ENCODE data around the gene SCCPDH.

SCCPDH gene

DNA sequence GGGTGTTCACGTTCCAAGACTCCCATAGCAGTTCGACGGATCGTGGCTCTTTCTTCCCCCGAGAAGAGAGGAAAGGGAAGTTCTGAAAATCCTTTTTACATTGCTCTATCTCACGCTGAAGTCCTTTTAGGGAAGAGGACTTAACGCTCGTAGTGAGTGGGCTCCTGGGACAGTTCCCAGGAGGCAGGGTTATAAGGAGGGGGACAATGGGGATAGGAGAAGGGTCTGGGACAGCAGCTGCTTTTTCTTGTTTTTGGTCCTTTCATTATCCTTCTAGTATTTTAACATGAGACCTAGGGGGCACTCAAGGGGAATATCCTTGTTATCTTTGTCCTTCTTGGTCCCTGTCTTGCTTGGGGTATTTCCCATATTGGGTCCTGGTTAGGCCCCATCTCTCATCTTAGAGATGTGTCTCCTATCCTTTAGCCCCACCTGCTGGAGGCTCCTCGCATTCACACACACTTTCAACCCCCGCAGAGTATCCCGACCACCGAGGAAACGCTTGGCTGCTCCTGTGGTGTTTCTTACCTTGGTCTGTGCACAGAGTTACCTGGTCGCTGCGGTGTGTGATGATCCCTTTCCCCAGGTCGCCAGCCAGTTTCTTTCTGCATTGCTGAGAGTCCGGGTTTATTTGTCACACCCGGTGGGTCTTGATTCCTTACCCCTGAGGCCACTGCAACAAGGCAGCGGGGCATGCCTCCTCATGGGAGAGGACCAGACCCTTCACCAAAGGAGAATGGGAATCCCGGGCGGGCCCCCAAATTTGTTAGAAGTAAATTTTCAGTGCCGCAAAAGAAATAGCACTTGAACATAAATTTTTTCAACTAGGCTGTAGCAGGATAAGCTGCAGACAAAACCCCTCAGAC lies 29.7 kb downstream of the SCCPDH start:
- FAIRE-seq: peak; percentile 67

DNA sequence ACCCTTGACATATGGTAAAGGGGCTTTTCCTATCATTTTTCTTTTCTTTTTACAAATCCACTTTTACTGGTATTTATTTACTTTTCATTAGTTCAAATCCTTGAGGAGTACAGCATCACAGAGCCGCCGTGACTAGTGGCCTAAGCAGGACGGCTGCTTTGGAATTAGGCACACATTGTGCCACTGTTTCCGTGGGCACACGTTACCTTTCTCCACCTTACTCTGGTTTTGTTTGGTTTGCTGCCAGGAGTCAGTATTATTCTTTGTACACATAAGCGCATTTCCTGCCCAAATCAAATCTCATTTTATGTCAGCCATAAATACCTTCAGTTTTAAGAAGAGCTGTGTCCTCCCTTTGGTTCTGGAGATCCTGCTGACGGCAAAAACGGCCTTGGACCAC lies 31.2 kb downstream of the SCCPDH start:
- no peak for FAIRE-seq

DNA sequence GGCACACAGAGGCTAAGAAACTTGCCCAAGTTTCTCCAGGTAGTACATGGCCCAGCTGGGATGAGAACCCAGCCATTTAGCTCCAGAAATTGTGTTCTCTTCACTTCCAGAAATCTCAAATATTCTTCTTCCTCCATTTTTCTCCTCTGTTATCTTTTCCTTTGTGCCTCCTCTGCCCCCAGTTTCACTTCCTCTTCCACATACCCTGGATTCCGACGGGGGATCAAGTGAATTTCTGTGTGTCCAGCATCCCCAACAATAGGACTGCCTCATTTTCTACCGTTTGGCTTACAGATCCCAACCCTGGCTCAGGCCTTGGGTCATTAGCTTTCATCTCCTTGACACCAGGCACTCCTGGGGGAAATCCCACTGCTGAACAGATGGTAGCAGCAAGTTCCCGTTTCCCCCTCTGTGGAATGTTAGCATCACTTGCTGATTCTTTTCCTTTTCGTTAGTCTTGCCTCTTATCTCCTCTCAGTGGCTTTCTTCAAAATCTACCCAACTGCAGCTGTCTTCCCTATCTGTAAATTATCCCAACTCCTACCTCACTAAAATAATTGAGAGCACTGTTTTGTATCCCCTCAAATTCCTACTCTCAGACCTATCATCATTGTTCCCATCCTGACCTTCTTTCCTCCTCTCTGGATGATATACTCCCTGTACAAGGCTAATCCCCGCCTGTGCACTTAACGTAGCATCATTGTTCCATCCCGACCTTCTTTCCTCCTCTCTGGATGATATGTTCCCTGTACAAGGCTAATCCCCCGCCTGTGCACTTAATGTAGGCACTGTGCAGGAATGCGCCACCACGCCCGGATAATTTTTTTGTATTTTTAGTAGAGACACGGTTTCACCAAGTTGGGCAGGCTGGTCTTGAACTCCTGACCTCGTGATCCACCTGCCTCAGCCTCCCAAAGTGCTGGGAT lies 36.5 kb downstream of the SCCPDH start:
- no peak for FAIRE-seq

DNA sequence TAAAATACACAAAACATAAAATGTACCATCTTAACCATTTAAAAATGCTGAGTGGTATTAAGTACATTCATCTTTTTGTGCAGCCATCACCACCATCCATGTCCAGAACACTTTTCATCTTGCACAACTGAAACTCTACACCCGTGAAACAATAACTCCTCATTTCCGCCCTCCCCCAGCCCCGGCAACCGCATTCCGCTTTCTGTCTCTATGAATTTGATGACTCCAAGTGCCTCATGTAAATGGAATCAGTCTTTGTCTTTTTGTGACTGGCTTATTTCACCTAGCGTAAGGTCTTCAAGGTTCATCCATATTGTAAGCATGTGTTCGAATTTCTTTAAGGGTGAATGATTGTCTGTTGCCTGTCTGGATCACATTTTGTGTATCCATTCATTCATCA lies 37.2 kb downstream of the SCCPDH start:
- FAIRE-seq: no peak

DNA sequence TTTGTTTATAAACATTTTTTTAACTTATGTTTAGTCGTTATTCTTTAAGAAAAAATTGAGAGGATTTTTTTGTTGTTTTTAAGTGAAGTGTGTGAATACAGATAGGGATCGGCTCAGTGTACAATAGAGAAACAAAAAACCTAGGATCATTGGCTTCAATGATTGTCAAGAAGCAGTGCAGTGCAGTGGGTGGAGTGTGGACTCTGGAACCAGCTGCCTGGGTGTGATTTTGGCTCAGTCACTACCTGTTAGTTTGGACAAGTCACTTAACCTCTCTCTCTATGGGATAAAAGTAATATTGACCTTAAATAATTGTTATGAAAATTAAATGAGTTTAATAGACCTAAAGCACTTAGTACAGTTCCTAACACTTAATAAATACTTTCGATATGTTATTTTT lies 41.3 kb downstream of the SCCPDH start:
- no peak for FAIRE-seq

DNA sequence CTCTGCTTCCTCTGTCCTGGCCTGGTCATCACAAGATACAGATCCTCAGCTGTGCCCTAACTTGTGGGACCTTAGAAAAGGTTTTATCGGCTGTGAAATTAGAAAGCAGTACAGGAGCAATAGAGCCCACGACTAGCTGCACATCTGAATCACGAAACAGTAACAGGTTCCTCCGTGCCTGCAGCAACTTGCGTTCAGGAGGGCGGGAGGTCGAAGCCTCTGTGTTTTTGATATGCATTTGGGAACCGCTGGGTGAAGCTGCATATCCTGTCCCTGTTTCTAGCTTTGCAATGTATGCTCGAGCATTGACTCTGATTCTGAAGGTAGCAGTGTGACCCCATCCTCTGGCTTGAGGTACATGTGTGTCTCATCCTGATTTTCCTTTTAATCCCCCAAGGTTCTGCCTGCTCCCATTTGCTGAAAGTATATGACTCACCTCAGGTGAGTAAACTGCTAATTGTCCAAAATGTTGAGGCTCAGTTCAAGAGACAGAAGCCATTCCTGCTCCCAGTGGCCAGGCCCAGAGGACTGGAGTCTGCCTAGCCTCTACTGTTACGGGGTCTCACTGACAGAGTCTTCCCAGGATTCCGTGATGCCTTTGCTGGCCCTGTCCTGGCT lies 44.3 kb downstream of the SCCPDH start:
- FAIRE-seq: no peak

DNA sequence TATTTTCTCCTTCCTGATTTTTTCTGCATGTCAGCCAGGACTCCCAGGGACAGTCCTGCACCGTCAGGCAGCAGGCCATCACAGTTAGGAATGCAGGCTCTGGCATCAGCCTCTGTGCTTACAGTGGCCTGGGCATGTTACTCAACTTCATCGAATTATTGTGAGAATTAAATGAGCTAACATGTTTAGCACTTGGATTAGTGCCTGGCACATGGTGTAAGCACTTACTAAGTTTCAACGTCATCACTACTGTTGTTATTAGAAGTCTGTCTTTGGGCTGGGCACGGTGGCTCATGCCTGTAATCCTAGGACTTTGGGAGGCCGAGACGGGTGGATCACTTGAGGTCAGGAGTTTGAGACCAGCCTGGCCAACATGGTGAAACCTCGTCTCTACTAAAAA lies 45.1 kb downstream of the SCCPDH start:
- no peak for FAIRE-seq

DNA sequence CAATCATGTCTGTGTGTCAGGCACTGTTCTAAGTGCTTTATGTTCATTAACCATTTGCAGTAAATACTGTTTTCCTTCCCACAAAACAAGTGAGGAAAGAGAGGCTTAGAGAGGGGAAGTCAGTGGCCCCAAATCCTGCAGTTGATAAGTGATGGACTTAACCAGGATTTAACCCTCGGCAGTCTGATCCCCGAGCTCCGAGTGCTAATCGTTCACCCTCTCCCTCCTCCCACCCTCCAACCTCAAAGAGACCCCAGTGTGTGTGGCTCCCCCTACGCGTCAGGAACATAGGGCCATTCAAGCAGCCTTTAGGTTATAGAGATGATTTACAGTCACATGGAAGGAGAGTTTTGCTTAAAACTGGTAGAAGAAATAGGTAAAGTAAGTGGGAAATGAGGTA lies 47.2 kb downstream of the SCCPDH start:
- no peak for FAIRE-seq

DNA sequence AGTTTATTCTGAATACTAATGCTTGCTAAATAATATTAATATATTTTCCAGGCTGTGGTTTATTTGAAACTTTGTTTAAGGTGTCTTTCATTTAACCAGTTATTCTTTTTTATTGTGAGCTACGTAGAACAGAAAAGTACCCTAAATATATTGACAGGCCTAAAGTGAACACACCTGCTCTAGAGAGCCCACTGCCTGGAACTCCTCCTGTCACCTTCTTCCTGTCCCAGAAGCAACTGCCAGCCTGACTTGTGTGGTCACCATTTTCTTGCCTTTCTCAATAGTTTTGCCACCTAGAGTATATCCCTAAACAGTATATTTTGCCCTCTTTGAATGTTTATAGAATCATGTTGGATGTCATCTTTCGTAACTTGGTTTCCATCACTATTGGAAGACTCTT lies 48.5 kb downstream of the SCCPDH start:
- FAIRE-seq: no peak

DNA sequence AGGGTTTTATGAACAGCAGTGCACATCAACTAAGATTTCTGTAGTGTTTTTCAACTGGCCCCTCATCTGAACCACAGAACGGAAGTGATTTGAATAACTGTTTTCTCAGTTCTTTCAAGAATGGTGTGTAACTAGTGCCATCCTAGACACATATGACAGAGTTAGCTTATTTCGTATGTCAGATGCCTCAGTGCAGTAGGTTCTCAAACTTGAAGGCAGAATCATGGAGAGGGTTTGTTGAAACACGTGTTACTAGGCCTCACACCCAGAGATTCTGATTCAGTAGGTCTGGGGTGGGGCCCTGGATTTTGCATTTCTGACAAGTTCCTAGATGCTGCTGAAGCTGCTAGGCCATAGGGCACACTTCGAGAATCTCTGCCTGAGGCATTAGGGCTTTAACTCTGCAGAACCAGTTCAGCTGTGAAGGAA lies 49.0 kb downstream of the SCCPDH start:
- FAIRE-seq: no peak

DNA sequence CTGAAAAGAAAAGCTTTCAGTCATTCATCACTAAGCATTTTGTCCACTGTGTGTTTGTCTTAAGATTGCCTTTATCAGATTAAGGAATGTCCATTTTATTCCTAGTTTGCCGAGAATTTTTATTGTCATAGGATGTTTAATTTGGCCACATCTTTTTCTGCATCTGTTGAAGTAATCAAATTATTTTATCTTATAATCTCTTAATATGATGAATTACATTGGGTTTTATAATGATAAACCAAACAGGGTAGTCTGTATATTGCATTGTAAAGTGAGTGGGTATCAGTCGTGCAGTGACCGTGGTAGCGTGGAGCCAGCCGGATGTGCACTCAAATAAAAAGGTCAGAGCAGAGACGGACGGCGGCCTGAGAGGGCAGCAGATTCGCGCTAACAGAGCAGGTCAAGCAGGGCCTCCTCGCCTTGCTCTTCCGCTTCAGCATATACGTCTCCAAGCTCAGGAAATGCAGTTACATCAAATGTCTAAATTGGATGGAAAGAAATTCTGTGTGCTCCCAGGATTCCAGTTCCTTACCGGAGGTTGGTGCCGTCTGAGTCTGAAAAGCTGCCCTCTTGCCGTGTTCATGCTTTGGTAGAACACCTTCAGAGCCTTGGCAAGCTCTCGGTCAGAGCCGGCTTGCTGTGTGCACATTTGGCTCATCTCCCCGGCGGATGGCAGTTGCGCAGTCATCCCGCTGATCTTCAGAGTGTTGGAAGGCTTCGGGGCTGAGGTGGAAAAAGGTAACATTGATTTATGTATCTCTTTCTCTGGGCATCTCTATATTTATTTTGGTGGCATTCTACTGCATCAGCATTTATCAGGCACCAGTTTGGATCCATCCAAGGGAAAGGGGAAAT lies 51.5 kb downstream of the SCCPDH start:
- no peak for FAIRE-seq

DNA sequence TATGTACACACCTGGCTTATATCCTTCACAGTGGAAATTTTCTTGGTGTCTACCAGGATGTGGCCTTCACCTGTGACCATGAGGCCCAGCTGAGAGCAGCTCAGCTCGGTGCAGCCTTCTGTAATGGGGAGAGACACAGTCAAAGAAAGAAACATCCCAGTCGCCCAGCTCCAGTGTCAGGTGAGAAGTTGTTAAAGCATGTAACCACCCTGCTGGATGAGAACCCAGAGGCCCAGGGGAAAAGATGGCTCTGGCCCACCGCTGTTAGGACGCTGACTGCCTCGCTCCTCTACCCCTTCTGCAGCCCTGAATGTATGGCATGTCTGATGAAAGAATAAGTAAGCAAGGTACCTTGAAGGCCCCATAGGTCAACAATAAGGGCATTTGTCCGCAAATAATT lies 52.7 kb downstream of the SCCPDH start:
- FAIRE-seq: no peak

DNA sequence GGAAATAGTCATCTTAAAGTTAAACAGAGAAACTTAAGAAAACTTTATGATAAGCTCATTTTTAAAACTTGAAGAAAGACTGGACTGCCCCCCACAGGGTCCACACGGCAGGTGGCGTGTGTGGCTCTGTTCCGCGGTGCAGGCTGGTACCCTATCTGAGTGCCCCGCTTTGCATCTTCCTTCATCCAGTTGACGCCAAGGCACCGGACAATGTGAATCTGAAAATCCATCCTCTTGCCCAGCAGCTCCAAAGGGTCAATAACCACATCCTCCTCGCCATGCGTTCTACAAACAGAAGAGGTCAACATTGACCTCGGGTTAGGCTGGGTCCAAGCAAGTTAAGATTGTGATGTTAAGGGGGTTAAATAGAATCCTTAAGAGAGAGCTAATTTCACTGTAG lies 54.5 kb downstream of the SCCPDH start:
- FAIRE-seq: no peak

DNA sequence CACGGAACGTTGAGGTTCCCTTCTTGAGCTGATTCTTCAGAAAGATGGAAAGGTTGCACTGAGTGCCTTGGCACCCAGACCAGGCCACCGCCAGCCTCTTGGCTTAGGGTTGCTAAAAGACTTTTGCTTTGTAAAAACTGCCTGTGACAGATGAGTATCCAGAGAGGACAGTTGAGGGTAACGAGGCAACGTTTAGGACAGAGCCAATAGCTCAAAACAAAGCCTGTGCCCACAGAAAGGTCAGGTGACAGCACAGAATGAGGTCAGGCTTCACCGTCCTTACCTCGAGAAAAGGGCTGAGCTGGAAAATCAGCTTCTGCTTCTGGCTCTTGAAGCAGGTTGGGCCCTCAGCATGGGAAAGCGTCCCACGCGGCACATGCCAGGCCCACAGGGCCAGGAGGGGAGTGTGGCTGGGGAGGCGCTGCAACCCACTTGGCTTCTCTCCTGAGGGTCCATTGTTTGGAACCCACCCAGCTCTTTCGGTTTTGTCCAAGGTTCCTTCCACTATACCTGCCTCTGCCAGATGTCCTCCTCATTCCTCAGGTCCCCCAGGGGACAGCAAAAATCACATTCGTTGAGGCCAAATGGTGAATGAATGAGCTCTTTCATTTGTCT lies 55.5 kb downstream of the SCCPDH start:
- FAIRE-seq: no peak

DNA sequence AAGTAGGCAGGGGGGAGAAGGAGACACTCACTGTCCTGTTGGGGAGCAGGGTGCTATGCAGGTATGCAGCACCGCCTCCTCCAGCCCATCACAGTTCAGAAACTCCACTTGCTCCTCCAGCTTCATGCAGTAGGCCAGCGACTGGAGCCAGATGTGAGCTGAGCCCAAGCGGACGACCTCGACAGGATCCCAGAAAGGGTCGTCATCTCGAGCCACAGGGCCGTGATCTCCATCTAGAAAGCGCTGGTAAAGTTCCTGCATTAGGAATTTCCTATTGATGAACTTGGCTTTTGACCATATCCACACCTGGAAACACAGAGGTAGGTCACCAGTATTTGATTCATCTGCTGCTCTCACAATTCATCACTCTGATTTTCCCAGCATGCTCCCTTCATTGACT lies 56.1 kb downstream of the SCCPDH start:
- no peak for FAIRE-seq

DNA sequence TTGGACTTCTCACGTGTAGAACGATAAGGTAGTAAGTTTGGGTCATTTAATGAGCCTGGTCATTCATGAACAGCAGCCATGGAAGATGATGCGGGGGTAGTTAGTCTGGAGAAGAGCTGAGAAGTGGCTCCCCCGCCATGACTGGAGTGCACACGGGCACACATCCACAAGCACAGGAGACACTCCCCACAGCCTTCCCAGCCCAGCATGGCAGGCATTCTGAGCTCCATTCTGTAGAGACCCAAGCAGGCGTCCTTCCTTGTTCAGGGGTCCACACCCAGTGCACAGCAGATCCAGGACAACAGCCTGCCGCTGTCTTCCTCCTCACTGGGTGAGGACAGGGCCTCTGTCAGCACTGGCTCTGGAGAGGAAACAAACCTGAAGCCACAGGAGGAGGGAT lies 57.0 kb downstream of the SCCPDH start:
- FAIRE-seq: no peak

DNA sequence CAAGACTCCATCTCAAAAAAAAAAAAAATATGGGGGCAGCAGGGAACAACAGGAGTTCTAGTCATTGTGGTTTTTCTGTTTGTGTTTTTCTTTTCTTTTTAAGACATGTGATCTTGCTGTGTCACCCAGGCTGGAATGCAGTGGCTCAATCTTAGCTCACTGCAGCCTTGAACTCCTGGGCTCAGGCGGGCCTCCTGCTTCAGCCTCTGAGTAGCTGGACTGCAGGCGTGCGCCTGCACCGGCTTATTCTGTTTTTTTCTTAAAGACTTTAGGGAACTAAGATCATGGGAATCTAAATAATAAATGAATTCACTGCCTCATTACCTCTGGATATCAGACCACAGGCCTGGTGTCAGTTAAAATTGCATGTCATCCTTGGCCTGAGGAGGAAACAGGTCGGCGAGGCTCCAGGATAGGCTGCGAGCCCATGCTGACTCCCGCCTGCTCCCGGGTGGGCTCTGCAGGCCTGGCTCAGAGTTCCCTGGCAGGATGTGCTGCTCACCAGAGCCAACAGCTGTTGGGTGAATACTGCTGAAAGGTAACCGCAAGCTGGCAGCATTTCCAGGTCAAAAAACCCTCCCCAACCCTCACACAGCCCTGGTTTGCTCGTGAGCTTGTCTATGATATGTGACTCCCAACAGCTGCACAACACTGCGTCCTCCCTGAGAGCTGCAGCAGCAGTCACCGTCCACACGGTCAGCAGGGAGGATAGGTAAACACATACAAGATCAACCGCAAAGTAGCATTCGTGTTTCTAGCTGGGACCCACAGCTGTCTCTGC lies 58.1 kb downstream of the SCCPDH start:
- no peak for FAIRE-seq

DNA sequence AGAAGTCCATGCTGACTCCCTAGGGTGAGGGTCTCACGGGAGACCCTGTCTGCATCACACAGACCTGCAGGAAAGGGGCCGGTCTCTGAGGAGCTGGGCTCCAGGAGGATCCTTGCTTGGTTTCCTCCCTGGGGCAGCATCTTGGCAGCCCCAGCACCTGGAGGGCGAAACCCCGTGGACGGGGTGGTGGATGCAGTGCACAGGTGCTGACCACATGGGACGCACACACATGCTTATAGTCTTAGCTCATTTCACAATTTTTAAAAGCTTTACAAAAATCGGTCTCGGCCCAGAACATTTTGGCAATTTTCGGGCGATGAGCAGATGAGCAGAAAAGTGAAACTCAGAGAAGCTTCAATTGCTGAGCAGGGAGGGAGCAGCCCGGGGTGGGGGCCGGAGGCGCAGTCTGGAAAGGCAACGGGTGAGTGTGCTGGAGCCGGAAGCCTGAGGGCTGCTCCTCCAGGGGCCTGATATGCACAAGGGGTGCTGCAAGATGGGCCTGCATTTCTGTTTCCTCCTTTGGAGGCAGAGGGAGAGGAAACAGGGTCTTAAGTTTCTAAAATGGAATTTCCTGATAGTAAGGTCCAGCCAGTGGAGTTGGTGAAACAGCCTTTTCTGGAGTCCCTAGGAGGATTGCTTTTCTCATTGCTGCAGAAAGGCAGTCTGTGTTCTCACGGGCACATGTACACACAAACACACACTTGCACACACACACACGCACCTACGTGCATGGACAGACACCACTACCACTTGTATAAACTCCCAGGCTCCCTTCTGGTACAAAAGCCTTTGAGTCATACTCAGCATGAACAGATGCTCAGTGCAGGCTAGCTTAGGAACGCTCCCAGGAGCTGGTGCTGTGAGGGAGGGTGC lies 60.6 kb downstream of the SCCPDH start:
- no peak for FAIRE-seq

DNA sequence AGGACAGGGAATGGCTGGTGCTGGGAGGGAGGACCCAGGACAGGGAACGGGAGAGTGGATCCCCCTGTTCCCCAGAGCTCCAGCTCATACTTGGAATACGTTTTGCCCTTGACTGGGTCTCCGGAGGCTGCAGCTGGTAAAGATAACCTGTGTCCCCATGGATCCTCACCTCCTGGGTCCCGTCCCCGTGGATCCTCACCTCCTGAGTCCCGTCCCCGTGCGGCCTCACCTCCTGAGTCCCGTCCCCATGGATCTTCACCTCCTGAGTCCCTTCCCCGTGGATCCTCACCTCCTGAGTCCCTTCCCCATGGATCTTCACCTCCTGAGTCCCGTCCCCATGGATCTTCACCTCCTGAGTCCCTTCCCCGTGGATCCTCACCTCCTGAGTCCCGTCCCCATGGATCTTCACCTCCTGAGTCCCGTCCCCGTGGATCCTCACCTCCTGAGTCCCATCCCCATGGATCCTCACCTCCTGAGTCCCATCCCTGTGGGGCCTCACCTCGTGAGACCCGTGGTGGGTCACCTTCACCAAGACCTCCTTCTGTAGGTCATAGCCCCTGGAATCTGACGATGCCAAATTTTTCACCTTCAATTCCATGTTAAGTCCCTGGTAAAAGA lies 61.4 kb downstream of the SCCPDH start:
- FAIRE-seq: no peak

Measured in TTC549 (cell line).